GM19240 (cell line): Measurements from ENCODE around the gene NSUN3.
"Not testable (repeated sequence)": the region's sequence is repeated elsewhere in the genome, so short reads cannot be mapped to it uniquely, and the experiment has no call there.

ENCODE experiments used
- DNase-seq: peaks from one replicate; pipeline ENCODE4 v3.0.0; 2011; ENCODE audit warnings: low spot score; ENCODE audit not compliant: insufficient read length

The NSUN3 gene

GRCh38 chr3:94066506-94067500 lies 3.9 kb downstream of the NSUN3 start:
- DNase-seq, result no peak

DNA sequence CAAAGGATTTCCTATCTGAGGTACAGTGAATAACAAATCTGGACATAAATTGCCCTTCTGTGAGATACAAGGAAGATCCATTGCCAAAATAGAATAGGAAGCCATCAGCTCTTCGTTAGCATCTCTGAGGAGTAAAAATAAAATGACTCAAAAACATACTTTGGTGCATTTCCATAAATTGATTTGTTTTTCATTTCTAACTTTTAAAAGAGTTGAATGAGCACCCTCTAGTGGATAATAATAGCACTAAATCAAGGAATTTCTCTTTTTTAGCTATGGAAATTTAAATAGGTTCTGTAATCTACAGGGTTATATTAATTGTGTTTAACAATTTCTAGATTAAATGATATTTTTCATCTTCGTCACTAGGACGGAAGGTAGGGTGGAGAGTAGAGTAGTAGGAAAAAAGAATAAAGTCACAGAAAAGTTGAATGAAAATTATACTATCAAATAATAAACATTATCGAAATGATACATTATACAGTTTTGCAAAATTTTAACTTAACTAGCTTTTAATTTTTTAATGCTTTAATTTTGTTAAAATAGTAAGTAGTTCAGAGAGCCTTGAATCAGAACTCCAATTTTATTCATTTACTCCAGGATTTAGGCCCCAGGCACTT lies 6.4 kb downstream of the NSUN3 start:
- DNase-seq, result no peak

DNA sequence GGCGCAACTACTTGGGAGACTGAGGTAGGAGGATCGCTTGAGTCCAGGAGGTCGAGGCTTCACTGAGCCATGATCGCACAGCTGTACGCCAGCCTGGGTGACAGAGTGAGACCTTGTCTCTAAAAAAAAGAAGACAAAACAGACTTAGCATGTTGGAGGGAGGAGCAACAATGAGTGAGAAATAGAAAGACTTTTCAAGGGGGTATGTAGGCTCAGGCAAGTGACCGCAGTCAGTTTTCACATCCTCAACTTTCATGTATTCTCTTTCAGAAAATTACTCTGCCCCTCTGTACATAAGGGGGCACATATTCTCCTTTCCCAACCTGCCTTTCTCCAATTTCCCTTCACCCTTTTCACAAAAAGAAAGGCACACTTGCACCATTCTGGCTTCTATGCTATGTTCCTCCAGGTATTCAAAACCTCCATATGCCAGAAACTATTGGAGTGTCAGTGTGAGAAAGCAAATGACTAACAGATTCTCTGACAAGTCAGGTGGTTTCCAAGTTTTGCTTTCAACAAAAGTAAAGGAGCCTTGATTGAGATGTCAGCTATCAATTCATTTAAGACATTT lies 7.6 kb downstream of the NSUN3 start:
- DNase-seq, result no peak

- no peak for DNase-seq
These were observed 8.9 kb downstream of the NSUN3 start for GRCh38 chr3:94071713-94072284.

DNA sequence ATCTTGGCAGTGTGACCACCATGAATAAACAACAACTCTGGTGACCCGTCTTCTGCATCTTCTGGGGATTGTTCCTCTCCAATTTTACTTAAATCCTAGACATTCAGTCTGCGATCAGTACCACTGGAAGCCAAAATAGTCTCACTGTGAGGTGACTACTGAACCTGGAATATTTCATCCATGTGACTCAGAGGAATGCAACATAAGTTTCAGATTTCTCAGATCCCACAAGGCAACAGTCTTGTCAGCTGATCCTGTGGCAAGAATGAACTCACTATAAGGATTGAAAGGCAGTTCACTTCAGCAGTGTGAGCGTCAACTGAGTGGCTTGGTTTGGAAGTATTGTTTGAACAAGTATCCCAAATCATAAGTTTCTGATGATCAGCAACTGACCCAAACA lies 13.2 kb downstream of the NSUN3 start:
- DNase-seq, result no peak

GRCh38 chr3:94080552-94080951 lies 17.7 kb downstream of the NSUN3 start:
- not testable (repeated sequence) for DNase-seq

DNA sequence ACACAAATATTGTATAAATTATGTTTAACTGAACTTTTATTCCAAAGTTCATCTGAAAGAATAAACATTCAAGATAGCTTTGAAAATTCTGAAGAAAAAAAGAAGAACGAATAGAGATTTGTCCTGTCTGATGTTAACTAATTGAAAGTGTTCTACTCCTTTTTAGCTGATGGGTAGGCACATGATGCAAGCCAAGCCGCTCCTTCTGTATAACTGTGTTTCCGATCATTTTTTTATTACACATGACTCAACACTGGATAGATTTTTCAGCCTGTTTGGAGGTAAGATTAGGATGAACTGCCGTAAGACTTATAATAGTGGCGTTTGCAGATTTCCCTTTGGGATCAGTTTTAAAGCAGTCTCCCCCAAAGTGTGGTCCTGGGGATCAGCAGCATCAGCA lies 19.0 kb downstream of the NSUN3 start:
- DNase-seq, result no peak

GRCh38 chr3:94082391-94082937 lies 19.6 kb downstream of the NSUN3 start:
- DNase-seq, result no peak

DNA sequence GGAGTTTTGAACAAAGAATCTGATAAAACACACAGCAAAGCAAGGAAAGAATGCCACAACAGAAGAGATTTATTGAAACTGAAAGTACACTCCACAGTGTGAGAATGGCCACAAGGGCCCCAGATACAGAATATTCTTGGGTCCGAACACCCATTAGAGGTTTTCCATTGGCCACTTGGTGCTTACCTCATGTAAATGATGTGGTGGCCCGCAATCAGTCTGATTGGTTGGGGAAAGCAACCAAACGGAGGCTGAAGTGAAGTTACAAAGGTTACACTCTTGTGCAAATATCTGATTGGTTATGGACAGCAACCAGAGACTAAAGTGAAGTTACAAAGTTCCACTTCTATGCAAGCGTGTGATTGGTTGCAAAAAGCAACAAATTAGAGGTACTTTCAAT lies 20.4 kb downstream of the NSUN3 start:
- DNase-seq, result no peak

GRCh38 chr3:94089126-94089525 lies 26.3 kb downstream of the NSUN3 start:
- no peak for DNase-seq

DNA sequence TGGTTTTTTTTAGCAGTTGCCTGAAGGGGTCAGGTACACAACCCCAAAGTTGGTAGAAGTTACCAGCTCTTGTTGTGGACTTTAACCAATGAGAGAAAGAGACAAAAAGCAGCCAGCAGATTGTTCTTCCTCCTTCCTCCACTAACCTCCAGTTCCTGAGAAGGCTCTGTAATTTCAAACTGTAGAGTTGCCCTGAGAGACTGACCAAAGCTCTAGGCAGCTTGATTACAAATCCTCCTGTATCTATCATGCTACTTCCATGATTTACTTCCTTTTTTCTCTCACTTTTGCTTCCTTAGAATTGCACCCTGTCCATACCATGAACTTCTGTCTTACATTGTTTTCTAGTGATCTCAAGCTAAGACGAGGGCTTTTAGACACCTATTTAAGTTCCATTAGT lies 29.2 kb downstream of the NSUN3 start:
- DNase-seq, result no peak

- DNase-seq, result no peak
These were observed 30.3 kb downstream of the NSUN3 start for GRCh38 chr3:94093151-94093550.

DNA sequence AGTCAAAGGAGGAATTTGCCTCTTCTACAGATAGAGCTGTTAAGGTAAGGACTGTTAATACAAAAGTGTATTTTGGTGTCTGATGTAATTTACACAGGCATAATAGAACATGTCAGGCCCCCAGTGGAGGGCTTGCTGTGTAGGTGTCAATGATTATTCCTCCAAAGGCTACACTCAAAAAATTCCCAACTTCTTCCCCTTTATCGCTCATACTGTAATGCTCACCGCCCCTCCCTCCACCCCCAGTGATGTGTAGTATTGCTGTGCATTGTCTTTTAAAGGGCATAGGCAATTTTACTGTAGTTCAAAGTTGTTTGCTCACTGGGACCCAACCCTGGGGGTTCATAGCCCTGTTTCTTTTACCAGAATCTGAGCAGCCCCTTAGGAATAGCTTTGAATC lies 32.2 kb downstream of the NSUN3 start:
- no peak for DNase-seq

DNA sequence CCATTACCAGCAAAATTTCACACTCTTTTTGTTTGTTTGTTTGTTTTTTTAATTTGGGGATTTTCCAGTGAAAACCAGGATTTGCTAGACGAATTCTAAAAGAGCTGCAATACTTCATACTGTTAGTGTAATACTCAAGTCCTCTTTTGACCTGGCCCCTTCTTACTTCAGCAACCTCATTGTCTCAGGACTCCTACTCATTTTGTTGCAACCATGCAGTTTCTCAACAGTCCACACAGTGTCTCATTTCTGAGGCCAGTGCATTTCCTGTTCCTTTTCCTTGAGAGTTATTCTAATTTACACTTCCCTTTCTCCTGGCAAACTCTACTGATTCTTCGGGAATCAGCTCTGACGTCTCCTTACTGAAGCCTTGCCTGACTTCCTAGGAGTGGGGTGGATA lies 35.6 kb downstream of the NSUN3 start:
- DNase-seq, result no peak

DNA sequence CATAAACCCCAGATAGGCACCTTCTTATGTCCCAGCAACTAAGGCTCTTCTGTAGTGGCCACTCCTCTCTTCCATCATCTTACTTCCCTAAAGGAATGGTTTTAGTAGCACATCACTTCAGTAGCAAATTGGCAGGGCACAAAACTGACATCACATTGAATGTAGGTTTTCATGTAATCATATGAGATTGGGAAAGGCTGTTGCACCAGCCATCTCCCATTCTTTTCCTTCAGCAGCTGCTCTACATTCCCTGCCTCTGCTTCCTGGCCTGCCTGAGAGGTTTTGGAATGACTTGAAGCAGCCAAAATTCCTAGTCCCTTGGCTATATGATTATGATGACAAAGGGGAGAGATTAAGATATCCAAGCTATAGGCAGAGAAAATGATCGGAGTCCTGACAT lies 36.5 kb downstream of the NSUN3 start:
- no peak for DNase-seq

DNA sequence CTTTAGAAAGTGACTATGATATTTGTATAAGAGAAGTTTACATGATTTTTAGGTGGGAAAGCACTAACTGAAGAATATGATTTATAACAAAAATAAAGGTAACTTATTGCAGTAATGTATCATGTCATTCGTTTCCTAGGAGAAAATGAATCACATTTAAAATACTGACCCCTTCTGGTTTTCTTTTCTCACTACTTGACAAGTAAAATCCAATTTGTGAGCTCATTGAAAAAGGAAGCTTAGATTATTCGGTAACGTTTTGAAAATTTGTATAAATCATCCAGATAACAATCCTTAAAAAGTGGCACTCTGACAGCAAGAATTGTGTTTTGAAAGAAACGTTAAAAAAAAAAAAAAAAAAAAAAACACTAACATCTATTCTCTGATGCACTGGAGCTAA lies 39.0 kb downstream of the NSUN3 start:
- DNase-seq, result no peak

DNA sequence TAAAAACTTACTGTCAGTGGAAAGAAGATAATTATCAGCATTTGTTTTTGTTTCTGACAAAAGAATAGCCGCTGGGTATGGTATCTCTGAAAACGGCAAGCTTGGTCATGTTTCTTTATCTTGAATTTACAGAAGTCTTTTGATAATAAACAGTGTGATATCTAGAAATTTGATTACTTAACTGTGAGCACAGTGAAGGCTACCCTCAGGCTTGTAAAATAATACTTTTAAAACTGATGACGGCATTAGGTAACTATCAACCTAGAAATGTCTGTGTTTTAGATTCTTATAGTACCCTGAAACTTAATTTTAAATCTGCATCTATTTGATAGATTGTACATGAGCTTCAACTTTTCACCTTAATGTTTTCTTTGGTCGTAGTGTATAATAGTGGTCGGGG lies 43.4 kb downstream of the NSUN3 start:
- no peak for DNase-seq

- DNase-seq, result not testable (repeated sequence)
These were observed 47.4 kb downstream of the NSUN3 start for GRCh38 chr3:94110232-94110631.

DNA sequence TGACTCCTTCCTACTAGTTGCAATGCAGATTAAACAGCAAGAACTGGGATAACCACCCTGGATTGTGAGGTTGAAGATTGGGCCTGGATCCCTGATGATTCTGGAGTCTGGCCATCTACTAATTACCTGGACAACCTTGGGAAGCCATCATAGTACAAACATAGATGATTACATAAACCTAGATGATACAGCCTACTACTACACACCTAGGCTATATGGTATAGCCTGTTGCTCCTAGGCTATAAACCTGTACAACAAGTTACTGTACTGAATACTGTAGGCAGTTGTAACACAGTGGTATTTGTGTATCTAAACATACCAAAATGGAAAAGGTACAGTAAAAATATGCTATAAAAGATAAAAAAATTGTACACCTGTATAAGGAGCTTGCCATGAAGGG lies 48.0 kb downstream of the NSUN3 start:
- DNase-seq, result no peak

- no peak for DNase-seq
These were observed 51.8 kb downstream of the NSUN3 start for GRCh38 chr3:94114666-94115065.

DNA sequence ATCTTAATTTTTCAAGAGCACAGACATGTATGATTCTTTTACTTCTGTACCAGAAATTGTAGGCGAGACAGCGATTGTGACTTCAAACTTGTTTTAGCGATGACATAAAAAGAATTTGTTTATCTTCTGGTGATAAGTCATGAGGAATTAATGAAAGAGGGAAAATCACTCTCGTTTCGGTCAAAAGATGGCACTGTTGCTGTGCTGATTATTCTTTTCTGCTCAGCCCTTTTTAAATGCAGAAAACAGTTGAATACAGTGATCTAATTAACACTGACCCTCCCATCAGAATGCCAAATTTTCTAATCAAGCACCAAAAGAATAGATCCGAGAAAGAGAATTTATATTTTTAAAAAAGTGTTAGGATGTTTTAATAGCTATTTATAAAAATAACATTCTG lies 52.6 kb downstream of the NSUN3 start:
- DNase-seq, result no peak

GRCh38 chr3:94117729-94118128 lies 54.9 kb downstream of the NSUN3 start:
- no peak for DNase-seq
